ENCODE measurements around the gene LRPPRC. TPM values are rescaled to one million over a fixed set of nuclear protein-coding genes. Genes with fewer than 3 reads are reported as not detected.
A peak's percentile ranks its signal among the peaks of the same experiment; 100 is the strongest.

The LRPPRC gene
- total RNA-seq, 3 donors from 2014 or later = 92.7 to 107 (median 101) TPM

DNA sequence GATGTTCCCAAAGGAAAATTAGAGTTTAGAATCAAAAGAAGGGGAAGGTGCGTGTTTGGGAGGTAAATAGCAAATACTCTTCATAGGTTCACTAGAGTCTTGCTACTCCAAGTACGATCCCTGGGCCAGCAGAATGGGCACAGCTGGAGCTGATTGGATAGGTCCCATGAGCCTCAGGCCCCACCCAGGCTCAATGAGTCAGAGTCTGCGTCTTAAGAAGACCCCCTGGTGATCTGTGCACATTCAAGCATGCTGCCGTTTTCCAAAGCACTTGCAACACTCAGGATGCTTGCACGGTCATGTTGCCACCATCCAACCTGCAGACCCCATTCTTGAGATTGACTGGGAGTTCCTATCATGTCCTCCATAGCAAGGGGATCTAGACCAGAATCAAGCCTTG is 116.5 kb downstream of the LRPPRC start:
- Histone ChIP-seq H3K4me3 (no peak overlapping the region), H3K9me3 (no peaks in the 10 kb centered on the region), H3K4me1 (ENCODE audit: low read depth) (no peaks in the 10 kb centered on the region), H3K36me3 (ENCODE audit: low read depth) (no peaks in the 10 kb centered on the region)
- TF ChIP-seq, protein P1, sequence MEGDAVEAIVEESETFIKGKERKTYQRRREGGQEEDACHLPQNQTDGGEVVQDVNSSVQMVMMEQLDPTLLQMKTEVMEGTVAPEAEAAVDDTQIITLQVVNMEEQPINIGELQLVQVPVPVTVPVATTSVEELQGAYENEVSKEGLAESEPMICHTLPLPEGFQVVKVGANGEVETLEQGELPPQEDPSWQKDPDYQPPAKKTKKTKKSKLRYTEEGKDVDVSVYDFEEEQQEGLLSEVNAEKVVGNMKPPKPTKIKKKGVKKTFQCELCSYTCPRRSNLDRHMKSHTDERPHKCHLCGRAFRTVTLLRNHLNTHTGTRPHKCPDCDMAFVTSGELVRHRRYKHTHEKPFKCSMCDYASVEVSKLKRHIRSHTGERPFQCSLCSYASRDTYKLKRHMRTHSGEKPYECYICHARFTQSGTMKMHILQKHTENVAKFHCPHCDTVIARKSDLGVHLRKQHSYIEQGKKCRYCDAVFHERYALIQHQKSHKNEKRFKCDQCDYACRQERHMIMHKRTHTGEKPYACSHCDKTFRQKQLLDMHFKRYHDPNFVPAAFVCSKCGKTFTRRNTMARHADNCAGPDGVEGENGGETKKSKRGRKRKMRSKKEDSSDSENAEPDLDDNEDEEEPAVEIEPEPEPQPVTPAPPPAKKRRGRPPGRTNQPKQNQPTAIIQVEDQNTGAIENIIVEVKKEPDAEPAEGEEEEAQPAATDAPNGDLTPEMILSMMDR (IDR thresholded peaks at IDR 0.05) = no peak
- ATAC-seq (no peak), DNase-seq (no peak)
- intact Hi-C loops (cut with DNase I, micrococcal nuclease) = no loop called here

DNA sequence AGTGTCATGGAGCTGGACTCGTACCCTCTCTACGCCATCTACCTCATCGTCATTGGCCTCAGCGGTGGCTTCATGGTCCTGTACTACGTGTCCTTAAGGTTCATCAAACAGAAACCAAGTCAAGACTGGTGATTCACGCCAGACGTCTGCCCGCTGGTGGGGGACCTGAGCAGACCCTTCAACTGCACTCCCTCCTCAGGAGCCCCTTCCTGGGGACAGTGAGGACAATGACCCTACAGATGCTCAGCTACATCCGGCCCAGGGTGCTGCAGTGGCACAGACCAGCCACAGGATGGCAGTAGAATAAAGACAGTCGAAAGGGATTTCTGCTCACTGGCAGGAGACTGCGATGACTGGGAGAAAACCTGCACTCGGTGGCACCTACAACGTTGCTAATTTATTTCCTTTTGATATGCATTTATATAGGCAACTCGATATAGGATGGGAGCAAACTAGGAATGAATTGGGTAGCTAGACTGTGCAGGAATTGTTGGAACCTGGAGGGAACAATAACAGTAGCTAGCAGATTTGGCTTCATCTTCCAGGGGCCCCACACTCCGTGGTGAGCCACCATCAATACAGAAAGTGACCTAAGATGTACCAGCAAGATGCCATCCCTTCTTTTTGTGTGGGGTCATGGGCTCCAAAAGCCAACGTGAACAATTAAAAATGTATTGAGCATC is 117.9 kb downstream of the LRPPRC start:
- DNase-seq = peak in 2 of 3 donors; percentile 77 to 84
- intact Hi-C loops (cut with DNase I, micrococcal nuclease) = no loop called here
- peak; percentile 90 for ATAC-seq

DNA sequence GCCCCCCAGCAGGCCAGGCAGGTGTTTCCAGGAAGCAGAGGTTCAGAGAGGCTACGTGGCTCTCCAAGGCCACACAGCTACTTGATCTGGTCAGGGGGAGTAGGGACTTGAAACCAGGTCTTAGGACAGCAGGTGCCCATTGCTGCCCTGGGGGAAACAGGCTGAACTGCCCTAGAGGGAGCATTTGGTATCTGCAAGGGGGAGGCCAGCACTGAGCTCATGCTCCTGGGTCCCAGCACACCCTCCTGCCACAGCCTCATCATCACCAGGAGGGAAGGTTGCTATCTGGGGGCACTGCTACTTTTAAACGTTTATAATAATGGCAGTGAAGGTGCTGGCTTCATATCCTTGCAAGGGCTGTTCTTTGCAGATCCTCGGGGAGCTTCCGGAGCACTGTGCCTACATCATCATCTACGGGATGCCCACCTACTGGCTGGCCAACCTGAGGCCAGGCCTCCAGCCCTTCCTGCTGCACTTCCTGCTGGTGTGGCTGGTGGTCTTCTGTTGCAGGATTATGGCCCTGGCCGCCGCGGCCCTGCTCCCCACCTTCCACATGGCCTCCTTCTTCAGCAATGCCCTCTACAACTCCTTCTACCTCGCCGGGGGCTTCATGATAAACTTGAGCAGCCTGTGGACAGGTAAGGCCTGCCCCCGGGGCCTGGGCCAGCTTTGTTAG is 120.9 kb downstream of the LRPPRC start:
- TF ChIP-seq, protein P1 (IDR thresholded peaks at IDR 0.05) = no peak
- Histone ChIP-seq H3K4me3 (no peak overlapping the region), H3K36me3 (ENCODE audit: low read depth) (no peaks in the 10 kb centered on the region), H3K9me3 (no peaks in the 10 kb centered on the region), H3K4me1 (ENCODE audit: low read depth) (no peaks in the 10 kb centered on the region)
- intact Hi-C loops (cut with DNase I, micrococcal nuclease) = no loop called here
- ATAC-seq (no peak), DNase-seq (no peak)

More for the DNA sequence above, 117.9 kb downstream of the LRPPRC start:
- no peaks in the 10 kb centered on the region for H3K36me3 ChIP-seq (ENCODE audit: low read depth)
- no peaks in the 10 kb centered on the region for H3K9me3 ChIP-seq
- no peak overlapping the region for H3K4me3 ChIP-seq
- TF ChIP-seq, protein P1 (IDR thresholded peaks at IDR 0.05) = peak; percentile 90
- no peaks in the 10 kb centered on the region for H3K4me1 ChIP-seq (ENCODE audit: low read depth)

DNA sequence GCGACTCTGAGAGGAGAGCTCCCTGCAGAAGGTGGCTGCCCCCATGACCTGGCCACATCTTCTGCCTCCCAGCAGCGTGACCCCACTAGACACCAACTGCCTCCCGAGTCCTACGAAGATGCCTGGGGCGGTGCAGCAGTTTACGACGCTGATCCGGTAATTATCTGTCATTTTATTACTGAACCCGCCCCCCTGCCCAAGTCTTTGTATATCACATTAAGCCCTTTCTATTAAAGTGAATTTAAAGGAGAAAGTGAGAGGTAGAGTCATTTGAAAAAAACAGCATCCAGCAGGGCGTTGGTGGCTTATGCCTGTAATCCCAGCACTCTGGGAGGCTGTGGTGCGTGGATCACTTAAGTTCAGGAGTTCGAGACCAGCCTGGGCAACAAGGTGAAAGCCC is 123.6 kb downstream of the LRPPRC start:
- H3K36me3 ChIP-seq (ENCODE audit: low read depth) = no peaks in the 10 kb centered on the region
- intact Hi-C loops (cut with DNase I, micrococcal nuclease) = no loop called here
- no peaks in the 10 kb centered on the region for H3K4me1 ChIP-seq (ENCODE audit: low read depth)
- no peaks in the 10 kb centered on the region for H3K9me3 ChIP-seq
- no peak overlapping the region for H3K4me3 ChIP-seq
- no peak for ATAC-seq
- DNase-seq = no peak
- TF ChIP-seq, protein P1 (IDR thresholded peaks at IDR 0.05) = no peak

DNA sequence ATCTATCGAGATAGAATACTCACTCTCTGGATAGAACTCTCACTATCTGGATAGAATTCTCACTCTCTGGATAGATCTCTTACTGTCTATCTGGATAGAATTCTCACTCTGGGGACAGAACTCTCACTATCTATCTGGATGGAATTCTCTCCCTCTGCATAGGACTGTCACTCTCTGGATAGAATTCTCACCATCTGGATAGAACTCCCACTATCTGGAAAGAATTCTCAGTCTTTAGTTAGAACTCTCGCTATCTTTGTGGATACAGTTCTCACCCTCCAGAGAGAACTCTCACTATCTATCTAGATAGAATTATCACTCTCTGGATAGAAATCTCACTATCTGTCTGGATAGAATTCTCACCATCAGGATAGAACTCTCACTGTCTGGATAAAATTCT is 140.5 kb downstream of the LRPPRC start:
- DNase-seq (no peak), ATAC-seq (no peak)
- Histone ChIP-seq H3K4me1 (ENCODE audit: low read depth) (no peaks in the 10 kb centered on the region), H3K9me3 (no peaks in the 10 kb centered on the region), H3K4me3 (no peak overlapping the region), H3K36me3 (ENCODE audit: low read depth) (no peaks in the 10 kb centered on the region)
- intact Hi-C loops (cut with DNase I, micrococcal nuclease) = no loop called here
- TF ChIP-seq, protein P1 (IDR thresholded peaks at IDR 0.05) = no peak

All from mucosa of descending colon (tissue), 3 donors.